Stimulated activated CD4-positive, alpha-beta T cell treated with anti-CD3 and anti-CD28 coated beads, Interleukin-1b, Interleukin-23, amount 100 ng/mL, for 1 hour (primary cell): ENCODE data around the gene ITPKA.

Experiments
- DNase-seq, 2 donors: peaks; one replicate each; pipeline ENCODE4 v3.0.0-alpha.2; 2020; ENCODE audit warnings: low read depth in 2 of 2

Gene ITPKA

DNA sequence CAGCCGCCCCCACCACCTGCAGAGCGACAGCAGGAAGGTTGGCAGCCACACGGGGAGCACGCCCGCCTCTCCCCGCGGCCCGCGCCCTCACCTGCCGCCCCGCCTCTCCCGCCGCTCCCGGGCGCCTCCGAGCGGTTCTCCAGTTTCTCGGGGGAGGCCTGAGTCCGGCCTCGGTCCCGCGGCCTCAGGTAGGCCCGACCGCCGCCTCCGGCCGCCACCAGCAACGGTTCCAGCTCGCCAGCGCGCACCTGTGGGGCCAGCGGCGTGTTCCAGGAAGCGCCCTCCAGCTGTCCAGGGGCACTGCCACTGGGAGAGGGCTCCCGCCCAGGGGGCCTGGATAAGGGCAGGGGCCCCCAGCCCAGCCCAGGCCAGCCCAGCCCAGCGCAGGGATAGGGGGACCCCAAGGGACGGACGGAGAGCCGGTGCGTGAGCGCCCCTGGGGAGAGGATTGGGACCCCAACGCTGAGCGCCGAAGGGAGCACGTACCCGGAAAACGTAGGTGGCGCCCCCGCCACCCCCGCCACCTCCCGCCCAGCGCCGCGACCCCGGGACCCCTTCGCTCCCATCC lies 17.7 kb downstream of the ITPKA start:
- DNase-seq: no peak

DNA sequence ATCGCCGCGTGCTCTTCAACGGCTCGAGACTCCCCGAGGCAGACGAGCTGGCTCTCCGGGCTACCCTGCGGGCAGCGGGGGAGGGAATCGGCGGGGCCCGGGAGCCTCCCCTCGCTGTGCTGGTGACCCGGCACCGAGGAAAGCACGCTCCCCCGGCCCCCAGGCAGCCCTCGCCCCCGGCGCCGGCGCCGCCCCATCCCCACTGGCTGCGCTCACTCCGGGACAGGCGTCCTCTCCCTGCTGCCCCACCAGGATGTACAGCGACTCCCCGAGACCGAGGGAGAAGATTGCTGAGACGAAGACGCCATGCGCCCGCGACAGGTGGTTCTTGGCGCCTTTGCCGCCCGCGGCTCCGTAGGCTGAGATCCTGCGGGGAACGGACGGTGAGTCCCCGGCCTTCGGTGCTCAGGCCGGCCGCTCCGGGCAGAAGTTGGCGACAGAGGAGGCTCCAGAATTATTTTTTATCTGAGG lies 18.3 kb downstream of the ITPKA start:
- no peak for DNase-seq

DNA sequence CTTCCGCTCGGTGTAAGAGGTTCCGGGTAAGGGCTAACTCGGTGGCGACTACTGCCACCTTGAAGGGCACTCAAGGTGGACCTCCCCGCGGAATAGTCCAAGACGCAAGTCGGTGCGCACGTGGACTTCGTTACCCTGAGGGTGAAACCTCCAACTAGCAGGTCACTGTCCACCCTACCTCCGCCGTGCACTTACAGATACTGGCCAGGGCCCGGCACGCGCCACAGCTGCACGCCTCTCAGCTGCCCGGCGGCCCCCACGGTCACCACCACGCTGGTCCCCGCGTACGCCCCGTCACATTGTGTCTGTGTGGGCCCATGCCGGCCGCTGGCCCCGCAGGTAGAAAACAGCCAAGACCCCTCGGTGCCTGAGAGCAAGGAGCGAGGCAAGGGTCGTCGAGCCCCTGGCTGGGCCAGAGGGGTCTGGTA lies 18.9 kb downstream of the ITPKA start:
- DNase-seq: no peak

DNA sequence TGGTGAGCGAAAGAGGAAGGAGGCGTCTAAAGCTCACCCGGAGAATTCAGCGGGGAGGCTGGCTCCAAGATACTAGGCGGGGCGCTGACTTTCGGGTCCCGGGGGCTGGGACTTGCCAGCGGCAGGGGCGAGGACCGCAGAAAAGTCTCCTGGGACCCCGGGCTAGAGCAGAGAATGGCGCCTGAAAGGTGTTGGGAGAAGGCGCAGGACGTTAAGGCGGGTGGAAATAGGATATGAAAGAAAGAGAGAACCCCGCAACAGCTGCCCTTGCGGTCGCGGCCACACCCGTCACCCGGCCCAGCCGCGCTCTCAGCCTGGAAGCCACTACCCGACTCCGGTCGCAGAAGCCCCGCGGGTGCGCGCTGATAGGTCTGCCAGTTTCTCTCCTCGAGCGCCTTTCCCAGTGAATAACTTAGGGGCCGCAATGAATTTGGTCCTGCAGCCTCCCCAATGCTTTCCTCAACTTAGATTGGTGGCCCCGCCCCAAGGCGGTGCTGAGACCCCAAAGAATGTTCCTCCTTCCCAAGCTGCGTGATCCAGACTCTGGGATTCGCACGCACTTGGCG lies 19.3 kb downstream of the ITPKA start:
- no peak for DNase-seq

- DNase-seq: no peak
Observed at GRCh38 chr15:41513506-41514227, 20.0 kb downstream of the ITPKA start, which contains the start of gene LTK. TSS of gene LTK (minus strand) at chr15:41513827. CDS start at chr15:41513709, 118 bp downstream.

GRCh38 chr15:41517895-41518449 lies 24.3 kb downstream of the ITPKA start:
- DNase-seq: no peak

DNA sequence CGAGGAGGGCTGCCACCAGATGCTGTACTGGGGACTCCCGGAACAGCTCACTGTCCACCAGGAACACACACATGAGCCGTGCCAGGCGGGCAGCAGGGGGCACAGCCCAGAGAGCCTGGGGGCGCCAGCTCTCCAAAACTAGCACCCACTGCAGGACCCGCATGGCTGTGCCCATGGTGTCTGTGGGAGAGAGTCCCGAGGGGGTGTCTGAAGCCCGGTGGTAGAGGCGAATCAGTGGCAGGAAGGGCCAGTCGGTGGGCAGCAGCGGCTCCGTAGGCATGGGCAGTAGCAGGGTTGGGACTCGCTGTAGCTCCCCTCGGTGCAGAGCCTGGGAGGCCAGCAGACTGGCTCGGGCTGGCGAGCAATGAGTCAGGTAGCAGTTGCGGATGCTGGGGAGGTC lies 27.0 kb downstream of the ITPKA start:
- DNase-seq: no peak

DNA sequence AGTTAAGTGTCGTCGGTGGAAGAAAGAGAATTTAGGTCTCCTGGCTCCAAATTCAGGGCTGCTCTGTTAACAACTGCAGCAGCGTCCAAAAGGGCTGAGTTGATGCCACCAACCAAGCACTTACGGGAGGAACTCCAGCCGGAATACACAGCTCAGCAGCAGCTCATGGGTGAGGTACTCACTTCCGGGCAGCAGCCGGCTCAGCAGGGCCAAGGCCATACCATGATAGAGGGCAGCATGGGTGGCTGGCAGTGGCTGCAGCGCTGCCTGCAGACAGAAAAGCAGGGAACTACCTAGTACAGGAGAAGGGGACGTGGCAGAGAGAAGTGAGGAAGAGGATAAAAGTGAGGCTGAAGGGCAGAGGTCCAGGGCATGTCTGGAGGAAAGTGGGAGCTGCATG lies 27.9 kb downstream of the ITPKA start:
- DNase-seq: no peak

DNA sequence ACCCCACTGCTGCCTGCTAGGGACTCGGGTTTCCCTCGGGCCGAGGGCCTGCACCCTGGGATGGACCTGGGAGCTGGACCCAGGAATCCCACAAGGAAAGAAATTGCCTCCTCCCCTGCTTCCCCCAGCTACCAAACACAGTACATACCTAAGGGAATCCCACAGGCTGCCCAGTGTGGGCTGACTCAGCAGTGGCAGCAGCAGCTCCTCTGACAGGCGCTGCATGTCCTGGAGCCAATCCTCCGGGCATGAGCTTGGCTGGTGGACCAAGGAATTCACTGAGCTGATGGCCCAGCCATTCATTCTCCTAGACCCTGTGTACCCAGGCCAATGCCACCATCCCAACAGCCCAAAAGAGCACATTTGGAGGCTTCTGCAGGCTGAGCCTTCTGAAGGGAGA lies 29.4 kb downstream of the ITPKA start:
- DNase-seq: no peak

DNA sequence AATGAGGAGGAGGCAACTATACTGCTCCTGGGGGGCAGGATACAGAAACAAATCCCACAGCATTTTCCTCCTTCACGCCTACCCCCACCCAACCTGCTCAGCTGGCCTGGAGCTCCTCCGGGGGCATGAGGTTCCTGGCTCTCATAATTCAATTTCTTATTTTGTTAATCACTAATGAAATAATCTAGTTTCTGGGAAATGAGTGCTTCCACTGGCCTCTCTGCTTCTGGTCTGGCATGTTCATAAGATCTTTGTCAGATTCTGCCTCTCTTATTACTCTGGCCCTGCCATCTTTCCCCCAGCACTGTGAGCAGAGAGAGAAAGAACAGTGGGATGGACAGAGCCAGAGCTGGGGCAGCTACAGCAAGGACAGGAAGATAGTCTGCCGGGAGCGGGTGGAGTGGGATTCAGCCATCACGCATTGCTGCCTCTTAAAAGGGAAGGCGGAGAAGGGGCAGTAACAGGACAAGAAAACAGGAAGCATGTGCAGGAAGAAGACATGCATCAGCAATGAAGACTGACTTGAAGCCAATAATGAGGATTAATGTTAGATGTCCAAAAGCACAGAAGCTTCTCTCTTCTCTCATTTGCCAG lies 36.8 kb downstream of the ITPKA start:
- DNase-seq: no peak

DNA sequence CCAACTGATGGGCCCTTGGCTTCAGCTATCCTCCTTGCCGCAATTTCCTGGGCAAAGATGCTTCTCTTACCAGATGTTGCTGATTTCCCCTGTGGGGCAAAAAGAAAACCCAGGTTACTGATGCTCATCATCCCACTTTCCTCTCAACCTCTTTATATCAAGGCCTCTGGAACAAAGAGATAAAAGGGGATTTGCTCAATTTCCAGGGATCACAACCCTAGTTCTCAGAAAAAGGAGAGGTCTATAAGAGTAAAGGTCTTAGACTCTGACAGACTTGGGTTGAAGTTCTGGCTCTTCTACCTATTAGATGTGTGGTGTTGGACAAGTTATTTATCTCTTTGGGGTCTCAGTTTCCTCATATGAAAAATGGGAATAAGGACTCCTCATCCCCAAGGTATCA lies 41.9 kb downstream of the ITPKA start:
- no peak for DNase-seq

DNA sequence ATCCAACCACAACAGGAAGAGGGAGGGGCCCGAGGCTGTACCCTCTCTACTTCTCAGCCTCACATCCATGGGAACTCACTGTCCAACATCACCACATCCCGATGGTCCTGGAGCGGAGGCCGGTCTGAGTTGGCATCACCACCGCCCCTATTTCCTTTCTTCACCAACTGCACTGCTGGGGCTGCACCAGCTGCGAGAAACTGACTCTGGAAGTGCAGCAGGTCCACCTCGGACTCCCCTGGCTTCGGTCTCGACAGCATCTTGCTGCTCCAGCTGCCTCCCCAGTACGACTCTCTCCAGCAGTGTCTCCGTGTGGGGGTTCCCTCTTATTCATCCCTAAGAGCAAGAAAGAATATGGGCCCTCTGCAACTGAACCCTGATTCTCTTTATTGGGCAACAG lies 43.2 kb downstream of the ITPKA start:
- no peak for DNase-seq

DNA sequence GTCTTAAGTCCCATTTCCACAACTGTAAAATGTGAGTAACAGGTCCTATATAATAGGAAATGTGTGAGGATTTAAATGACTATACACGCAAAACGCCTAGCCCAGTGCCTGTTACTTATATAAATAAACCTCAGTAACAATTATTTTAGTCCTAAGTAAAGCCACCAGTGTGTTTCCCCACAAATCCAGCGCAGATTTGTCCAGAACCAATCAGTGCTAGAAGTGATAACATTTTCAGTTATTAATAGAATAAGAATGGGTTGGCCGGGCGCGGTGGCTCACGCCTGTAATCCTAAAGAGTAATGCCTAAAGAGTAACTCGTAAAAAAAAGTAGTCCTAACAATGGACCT lies 49.8 kb downstream of the ITPKA start:
- no peak for DNase-seq

DNA sequence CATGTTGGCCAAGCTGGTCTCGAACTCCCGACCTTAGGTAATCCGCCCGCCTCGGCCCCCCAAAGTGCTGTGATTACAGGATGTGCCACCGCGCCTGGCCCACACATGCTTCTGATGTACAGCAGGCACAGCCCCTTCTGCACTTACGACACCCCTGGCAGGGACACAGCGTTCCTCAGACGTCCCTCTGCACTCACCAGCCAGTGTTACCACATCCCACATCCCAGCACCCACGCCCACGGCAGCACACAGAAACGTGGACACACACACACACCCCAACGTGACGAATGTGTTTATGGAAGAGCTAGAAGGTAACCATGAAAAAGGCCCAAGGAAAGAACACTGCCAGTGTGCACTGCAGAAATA lies 51.0 kb downstream of the ITPKA start:
- no peak for DNase-seq

GRCh38 chr15:41545218-41545617 lies 51.5 kb downstream of the ITPKA start:
- no peak for DNase-seq

DNA sequence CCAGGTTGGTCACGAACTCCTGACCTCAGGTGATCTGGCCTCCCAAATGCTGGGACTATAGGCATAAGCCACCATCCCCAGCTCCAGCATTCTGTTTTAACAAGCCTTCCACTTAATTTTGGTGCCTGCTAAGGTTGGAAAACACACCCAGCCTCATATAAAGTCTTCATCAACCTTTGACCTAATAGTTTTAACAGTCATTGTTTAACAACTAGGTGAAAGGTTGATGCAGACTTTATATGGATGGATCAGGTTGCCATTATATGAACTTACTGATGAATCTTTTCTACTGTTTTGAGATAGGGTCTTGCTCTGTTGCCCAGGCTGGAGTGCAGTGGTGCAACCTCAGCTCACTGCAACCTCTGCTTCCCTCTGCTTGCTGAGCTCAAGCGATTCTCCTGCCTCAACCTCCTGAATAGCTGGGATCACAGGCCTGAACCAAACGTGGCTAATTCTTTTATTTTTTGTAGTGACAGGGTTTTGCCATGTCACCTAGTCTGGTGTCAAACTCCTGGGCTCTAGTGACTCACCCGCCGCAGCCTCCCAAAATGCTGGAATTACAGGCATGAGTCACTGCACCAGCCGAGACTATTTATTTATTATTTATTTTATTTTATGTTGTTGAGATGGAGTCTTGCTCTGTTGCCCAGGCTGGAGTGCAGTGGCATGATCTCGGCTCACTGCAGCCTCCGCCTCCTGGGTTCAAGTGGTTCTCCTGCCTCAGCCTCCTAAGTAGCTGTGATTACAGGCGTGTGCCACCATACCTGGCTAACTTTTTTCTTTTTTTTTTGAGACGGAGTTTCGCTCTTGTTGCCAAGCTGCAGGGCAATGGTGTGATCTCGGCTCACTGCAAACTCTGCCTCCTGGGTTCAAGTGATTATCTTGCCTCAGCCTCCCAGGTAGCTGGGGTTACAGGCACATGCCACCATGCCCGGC lies 53.4 kb downstream of the ITPKA start:
- no peak for DNase-seq

GRCh38 chr15:41550066-41550775 lies 56.5 kb downstream of the ITPKA start:
- DNase-seq: no peak
